Fibroblast of villous mesenchyme (primary cell): ENCODE measurements around the gene CATSPERE. TPM values are rescaled to one million over a fixed set of nuclear protein-coding genes. Genes with fewer than 3 reads are reported as not detected.

Experiments used
- DNase-seq: peaks from one replicate; pipeline ENCODE4 v3.0.0-alpha.2; 2010; ENCODE audit warnings: low read depth
- H3K4me3 ChIP-seq: 2 replicates; pipeline ENCODE4 v1.5.1; 2011; ENCODE audit warnings: low read depth, mild to moderate bottlenecking, low read length
- total RNA-seq: library from RNA; depleted of rRNA; stranded (reverse); fragments of >200 nt; gene quantifications from 2 replicates; pipeline ENCODE4 v1.2.3, GENCODE V29; 2012
- TF ChIP-seq, protein P1 (sequence below): IDR thresholded peaks from 2 replicates; pipeline ENCODE4 v1.5.1; 2012; ENCODE audit warnings: low read depth, mild to moderate bottlenecking, low read length; ENCODE audit not compliant: insufficient read depth

CATSPERE gene
- total RNA-seq, 1 donor = 1.7 TPM

GRCh38 chr1:244652623-244653438 is 191.8 kb downstream of the CATSPERE start, which contains the start of gene DESI2:
Gene DESI2, plus strand, starts transcription at chr1:244653126. Its CDS starts 188 bp downstream, at chr1:244653314.
- TF ChIP-seq, protein P1, sequence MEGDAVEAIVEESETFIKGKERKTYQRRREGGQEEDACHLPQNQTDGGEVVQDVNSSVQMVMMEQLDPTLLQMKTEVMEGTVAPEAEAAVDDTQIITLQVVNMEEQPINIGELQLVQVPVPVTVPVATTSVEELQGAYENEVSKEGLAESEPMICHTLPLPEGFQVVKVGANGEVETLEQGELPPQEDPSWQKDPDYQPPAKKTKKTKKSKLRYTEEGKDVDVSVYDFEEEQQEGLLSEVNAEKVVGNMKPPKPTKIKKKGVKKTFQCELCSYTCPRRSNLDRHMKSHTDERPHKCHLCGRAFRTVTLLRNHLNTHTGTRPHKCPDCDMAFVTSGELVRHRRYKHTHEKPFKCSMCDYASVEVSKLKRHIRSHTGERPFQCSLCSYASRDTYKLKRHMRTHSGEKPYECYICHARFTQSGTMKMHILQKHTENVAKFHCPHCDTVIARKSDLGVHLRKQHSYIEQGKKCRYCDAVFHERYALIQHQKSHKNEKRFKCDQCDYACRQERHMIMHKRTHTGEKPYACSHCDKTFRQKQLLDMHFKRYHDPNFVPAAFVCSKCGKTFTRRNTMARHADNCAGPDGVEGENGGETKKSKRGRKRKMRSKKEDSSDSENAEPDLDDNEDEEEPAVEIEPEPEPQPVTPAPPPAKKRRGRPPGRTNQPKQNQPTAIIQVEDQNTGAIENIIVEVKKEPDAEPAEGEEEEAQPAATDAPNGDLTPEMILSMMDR = peak; percentile 49
- peak; percentile 100 for DNase-seq
- peak within 1 kb of the TSS; percentile 95 for H3K4me3 ChIP-seq

GRCh38 chr1:244653439-244654107 is 192.5 kb downstream of the CATSPERE start:
- TF ChIP-seq, protein P1 = no peak
- H3K4me3 ChIP-seq = peak overlapping the region; percentile 95
- peak; percentile 37 for DNase-seq

GRCh38 chr1:244654108-244655038 is 193.3 kb downstream of the CATSPERE start:
- H3K4me3 ChIP-seq = peak overlapping the region; percentile 95
- TF ChIP-seq, protein P1 = no peak
- peak; percentile 19 for DNase-seq

DNA sequence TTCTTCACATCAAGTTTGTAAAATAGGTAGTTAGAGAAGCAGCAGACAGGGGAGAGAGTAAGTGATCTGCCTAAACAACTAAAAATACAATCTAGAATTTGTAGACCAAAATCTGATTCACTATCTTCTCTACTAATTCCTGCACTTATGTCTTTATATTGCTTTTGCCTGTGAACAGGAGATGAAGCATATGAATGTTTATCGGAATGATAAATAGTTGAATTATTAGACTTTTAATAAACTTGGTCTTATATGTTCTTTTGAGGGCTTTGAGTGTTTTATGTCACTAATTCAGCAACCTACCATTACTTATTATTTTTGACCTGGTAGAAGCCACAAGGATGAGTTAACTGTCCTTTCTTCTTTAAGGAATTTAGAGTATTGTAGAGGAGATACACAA is 194.1 kb downstream of the CATSPERE start:
- TF ChIP-seq, protein P1 = no peak
- H3K4me3 ChIP-seq = peak overlapping the region; percentile 95
- DNase-seq = no peak

- H3K4me3 ChIP-seq = no peak overlapping the region
- DNase-seq = peak; percentile 33
- TF ChIP-seq, protein P1 = no peak
Observed at GRCh38 chr1:244657421-244657820, 196.3 kb downstream of the CATSPERE start.

DNA sequence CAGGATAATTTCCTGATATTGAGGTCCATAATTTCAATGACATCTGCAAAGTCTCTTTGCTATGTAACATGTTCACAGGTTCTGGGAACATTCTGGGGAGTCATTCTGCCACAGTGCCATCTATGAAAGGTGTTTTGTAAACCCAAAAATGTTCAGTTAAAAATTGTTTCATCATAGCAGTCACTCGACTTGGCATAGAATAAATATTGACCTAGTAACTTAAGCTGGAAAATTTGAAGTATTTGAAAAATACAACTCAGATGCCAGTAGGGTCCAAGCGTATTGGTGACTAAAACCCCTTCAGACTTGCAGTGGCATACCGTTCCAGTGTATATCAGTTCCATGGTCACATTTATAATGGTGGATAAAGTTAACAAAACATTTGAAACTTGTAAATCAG is 198.6 kb downstream of the CATSPERE start:
- no peak for DNase-seq

More for the DNA sequence above, 198.6 kb downstream of the CATSPERE start:
- no peak overlapping the region for H3K4me3 ChIP-seq
- TF ChIP-seq, protein P1 = no peak
